ENCODE results near the gene PSPH.

PSPH gene

DNA sequence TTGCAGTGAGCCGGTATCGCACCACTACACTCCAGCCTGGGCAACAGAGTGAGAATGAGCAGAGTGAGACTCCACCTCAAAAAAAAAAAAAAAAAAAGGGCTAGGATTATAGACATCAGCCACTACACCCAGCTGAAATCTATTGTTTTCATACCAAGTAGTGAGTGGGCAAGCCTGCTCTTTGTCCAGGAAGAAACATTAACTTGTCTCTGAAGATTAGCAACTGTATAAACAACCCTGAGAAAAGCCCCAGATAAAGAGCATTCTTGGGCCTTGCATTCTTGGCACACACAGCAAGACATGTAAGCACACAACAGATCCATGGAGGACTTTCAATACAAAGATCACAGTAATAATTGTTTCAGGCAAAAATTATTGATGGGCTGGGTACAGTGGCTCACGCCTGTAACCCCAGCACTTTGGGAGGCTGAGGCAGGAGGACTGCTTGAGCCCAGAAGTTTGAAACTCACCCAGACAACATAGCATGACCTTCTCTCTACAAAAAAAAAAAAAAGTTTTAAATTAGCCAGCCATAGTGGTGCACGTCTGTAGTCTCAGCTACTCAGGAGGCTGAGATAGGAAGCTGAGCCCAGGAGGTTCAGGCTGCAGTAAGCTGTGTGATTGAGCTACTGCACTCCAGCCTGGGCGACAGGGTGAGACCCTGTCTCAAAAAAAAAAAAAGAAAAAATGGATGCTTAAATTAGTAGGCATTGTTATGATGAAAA, 4.4 kb downstream of the PSPH start:
- TF ChIP-seq EGR1 (IDR thresholded peaks at IDR 0.05) = no peak
- TF ChIP-seq, protein P1, sequence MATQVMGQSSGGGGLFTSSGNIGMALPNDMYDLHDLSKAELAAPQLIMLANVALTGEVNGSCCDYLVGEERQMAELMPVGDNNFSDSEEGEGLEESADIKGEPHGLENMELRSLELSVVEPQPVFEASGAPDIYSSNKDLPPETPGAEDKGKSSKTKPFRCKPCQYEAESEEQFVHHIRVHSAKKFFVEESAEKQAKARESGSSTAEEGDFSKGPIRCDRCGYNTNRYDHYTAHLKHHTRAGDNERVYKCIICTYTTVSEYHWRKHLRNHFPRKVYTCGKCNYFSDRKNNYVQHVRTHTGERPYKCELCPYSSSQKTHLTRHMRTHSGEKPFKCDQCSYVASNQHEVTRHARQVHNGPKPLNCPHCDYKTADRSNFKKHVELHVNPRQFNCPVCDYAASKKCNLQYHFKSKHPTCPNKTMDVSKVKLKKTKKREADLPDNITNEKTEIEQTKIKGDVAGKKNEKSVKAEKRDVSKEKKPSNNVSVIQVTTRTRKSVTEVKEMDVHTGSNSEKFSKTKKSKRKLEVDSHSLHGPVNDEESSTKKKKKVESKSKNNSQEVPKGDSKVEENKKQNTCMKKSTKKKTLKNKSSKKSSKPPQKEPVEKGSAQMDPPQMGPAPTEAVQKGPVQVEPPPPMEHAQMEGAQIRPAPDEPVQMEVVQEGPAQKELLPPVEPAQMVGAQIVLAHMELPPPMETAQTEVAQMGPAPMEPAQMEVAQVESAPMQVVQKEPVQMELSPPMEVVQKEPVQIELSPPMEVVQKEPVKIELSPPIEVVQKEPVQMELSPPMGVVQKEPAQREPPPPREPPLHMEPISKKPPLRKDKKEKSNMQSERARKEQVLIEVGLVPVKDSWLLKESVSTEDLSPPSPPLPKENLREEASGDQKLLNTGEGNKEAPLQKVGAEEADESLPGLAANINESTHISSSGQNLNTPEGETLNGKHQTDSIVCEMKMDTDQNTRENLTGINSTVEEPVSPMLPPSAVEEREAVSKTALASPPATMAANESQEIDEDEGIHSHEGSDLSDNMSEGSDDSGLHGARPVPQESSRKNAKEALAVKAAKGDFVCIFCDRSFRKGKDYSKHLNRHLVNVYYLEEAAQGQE (IDR thresholded peaks at IDR 0.05; ENCODE audit: low read depth) = no peak
- no peak for TF ChIP-seq TEAD4 (IDR thresholded peaks at IDR 0.05)
- no peak for TF ChIP-seq TAF1 (IDR thresholded peaks at IDR 0.05; ENCODE audit: low read depth)
- no peak for TF ChIP-seq YY1 (IDR thresholded peaks at IDR 0.05; ENCODE audit: low read depth)
- TF ChIP-seq RAD21 (IDR thresholded peaks at IDR 0.05; ENCODE audit: low read depth) = no peak
- no peak for TF ChIP-seq TCF12 (IDR thresholded peaks at IDR 0.05; ENCODE audit: low read depth)
- TF ChIP-seq, protein P2, sequence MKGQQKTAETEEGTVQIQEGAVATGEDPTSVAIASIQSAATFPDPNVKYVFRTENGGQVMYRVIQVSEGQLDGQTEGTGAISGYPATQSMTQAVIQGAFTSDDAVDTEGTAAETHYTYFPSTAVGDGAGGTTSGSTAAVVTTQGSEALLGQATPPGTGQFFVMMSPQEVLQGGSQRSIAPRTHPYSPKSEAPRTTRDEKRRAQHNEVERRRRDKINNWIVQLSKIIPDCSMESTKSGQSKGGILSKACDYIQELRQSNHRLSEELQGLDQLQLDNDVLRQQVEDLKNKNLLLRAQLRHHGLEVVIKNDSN (IDR thresholded peaks at IDR 0.05) = no peak
- TF ChIP-seq, protein P3, sequence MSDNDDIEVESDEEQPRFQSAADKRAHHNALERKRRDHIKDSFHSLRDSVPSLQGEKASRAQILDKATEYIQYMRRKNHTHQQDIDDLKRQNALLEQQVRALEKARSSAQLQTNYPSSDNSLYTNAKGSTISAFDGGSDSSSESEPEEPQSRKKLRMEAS (IDR thresholded peaks at IDR 0.05) = no peak
- TF ChIP-seq NFIC (IDR thresholded peaks at IDR 0.05) = no peak
- no peak for TF ChIP-seq FOXM1 (IDR thresholded peaks at IDR 0.05; ENCODE audit: borderline replicate concordance, low read depth)
- TF ChIP-seq ZBTB7A (IDR thresholded peaks at IDR 0.05; ENCODE audit: low read depth) = no peak
- no peak for TF ChIP-seq CREB1 (IDR thresholded peaks at IDR 0.05; ENCODE audit: low read depth)
- TF ChIP-seq CEBPB (IDR thresholded peaks at IDR 0.05) = no peak
- no peak for TF ChIP-seq EP300 (IDR thresholded peaks at IDR 0.05; ENCODE audit: borderline replicate concordance)

DNA sequence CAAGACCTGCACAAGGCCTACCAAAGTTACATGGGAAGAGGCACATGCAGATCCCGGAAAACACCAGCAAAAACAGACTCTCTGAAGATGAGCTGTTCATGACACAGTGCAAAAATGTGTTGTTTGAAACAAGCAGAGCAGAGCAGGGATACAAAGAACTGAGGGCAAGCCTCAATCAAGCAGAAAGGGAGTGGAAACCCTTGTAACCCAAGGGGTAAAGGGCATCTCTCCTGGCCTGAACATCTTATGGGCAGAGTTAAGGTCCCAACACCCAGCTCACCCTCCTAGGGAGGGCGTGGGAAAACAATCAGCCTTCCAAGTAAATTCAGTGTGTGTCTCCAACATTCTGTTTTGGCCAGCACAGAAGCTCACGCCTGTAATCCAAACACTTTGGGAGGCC, 10.5 kb downstream of the PSPH start:
- TF ChIP-seq TCF12 (IDR thresholded peaks at IDR 0.05; ENCODE audit: low read depth) (no peak), CEBPB (IDR thresholded peaks at IDR 0.05) (no peak), ZBTB7A (IDR thresholded peaks at IDR 0.05; ENCODE audit: low read depth) (no peak), YY1 (IDR thresholded peaks at IDR 0.05; ENCODE audit: low read depth) (no peak), RAD21 (IDR thresholded peaks at IDR 0.05; ENCODE audit: low read depth) (no peak), FOXM1 (IDR thresholded peaks at IDR 0.05; ENCODE audit: borderline replicate concordance, low read depth) (no peak)
- TF ChIP-seq, protein P3 (IDR thresholded peaks at IDR 0.05) = no peak

DNA sequence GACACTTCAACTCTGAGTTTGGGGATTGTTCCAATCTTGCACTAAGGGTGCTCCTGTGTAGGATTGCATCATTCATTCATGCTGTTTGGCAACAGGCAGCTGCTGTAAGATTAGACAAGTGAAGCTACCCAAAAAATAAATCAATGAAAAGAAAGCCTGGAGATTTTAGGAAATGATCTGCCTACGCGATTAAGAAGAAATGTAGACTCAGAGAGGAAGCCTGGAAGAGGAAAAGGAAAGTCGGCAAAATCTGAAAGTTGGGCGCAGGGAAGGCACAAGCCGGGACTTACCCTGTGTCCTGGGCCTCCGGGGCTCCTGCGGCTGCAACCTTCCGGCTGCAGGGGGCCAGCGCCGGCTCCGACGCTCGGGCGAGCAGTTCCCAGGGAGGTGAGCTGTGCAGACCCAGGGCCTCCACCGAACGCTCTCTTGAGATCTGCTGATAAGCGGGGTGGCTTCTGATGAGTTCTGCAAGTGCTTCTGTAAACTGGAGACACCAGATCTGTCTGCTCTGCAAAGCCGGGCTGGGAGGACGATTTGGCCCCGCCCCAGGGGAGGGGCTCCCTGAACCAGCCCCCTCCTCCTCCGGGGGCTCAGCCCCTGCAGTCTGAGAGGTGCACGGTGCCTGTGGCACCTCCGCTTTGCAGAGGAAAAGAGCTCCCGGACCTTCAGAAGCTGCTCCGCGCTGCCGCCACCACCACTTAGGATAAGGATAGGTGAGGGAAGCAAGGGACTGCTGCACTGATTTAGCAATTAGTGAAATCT, 17.4 kb downstream of the PSPH start:
- TF ChIP-seq TCF12 (IDR thresholded peaks at IDR 0.05; ENCODE audit: low read depth) (peak; percentile 55; the same call in 1 of the 2 replicates), RAD21 (IDR thresholded peaks at IDR 0.05; ENCODE audit: low read depth) (no peak), CEBPB (IDR thresholded peaks at IDR 0.05) (peak; percentile 95), FOXM1 (IDR thresholded peaks at IDR 0.05; ENCODE audit: borderline replicate concordance, low read depth) (no peak), TAF1 (IDR thresholded peaks at IDR 0.05; ENCODE audit: low read depth) (peak; percentile 54; the same call in 1 of the 2 replicates), ZBTB7A (IDR thresholded peaks at IDR 0.05; ENCODE audit: low read depth) (peak; percentile 90), EGR1 (IDR thresholded peaks at IDR 0.05) (no peak), TEAD4 (IDR thresholded peaks at IDR 0.05) (no peak), EP300 (IDR thresholded peaks at IDR 0.05; ENCODE audit: borderline replicate concordance) (0 out of 2 replicates have a peak, but pooled peaks have one; percentile 38), YY1 (IDR thresholded peaks at IDR 0.05; ENCODE audit: low read depth) (0 out of 2 replicates have a peak, but pooled peaks have one; percentile 18), CREB1 (IDR thresholded peaks at IDR 0.05; ENCODE audit: low read depth) (no peak), NFIC (IDR thresholded peaks at IDR 0.05) (no peak)
- TF ChIP-seq, protein P1 (IDR thresholded peaks at IDR 0.05; ENCODE audit: low read depth) = no peak
- TF ChIP-seq, protein P2 (IDR thresholded peaks at IDR 0.05) = no peak
- TF ChIP-seq, protein P3 (IDR thresholded peaks at IDR 0.05) = peak; percentile 49; the same call in 1 of the 2 replicates

DNA sequence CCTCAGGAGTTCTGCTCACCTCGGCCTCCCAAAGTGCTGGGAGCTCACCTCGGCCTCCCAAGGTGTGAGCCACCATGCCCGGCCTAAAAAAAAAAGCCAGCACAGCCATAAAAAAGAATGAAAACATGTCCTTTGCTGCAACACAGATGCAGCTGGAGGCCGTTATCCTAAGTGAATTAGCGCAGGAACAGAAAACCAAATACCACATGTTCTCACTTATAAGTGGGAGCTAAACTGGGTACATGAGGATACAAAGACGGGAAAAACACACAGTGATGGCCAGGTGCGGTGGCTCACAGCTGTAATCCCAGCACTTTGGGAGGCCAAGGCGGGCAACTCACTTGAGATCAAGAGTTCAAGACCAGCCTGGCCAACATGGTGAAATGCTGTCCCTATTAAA, 20.9 kb downstream of the PSPH start:
- TF ChIP-seq, protein P3 (IDR thresholded peaks at IDR 0.05) = no peak
- TF ChIP-seq, protein P2 (IDR thresholded peaks at IDR 0.05) = no peak

Measured in Ishikawa (cell line).